HUES64 (cell line): ENCODE measurements around the gene RPS29.

ENCODE experiments used
- H3K27ac ChIP-seq: 2 replicates; pipeline ENCODE4 v1.7.0; 2013; ENCODE audit warnings: low read depth, low read length, inconsistent platforms
- H3K27me3 ChIP-seq: 2 replicates; pipeline ENCODE4 v1.6.1; 2013; ENCODE audit warnings: mild to moderate bottlenecking, low read length; ENCODE audit not compliant: insufficient read depth
- H3K36me3 ChIP-seq: 2 replicates; pipeline ENCODE4 v1.6.1; 2013; ENCODE audit warnings: mild to moderate bottlenecking, low read length; ENCODE audit not compliant: insufficient read depth
- H3K4me1 ChIP-seq: 2 replicates; pipeline ENCODE4 v1.6.1; 2013; ENCODE audit warnings: mild to moderate bottlenecking, low read length, moderate library complexity; ENCODE audit not compliant: insufficient read depth
- H3K4me3 ChIP-seq: 2 replicates; pipeline ENCODE4 v1.5.1; 2013; ENCODE audit warnings: mild to moderate bottlenecking, low read length, moderate library complexity
- H3K9ac ChIP-seq: 2 replicates; pipeline ENCODE4 v1.6.1; 2013; ENCODE audit warnings: mild to moderate bottlenecking, low read depth, low read length
- H3K9me3 ChIP-seq: 2 replicates; pipeline ENCODE4 v1.6.1; 2013; ENCODE audit warnings: low read depth, low read length; ENCODE audit not compliant: insufficient read depth
- WGBS: fragments of 150-250, 120-280 bp; methylation state at CpG from one replicate; pipeline ENCODE4 v1.1.7; 2013; ENCODE audit warnings: missing lambda C conversion rate; 5-methylcytosine and 5-hydroxymethylcytosine counted together

Gene RPS29

DNA sequence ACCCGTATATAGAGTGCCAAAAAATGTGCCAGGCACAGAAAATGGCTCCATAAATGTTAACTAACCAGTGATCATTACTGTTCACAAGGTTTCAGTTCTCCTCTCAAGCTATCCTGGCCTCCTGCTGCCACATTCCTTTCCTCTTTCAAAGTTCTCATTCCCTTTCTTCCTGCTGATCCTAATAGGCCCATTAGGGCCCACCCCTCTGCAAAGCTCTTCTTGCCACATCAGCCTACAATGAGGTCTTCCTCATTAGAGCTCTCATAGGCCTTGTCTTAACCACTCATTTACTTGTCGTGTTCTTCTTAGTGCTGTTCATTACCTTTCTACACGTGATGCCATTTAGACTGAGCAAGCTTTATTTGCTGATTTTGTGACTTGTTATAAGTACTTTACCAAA is 40.5 kb downstream of the RPS29 start:
- Histone ChIP-seq H3K9ac (no peak overlapping the region), H3K27me3 (no peaks in the 10 kb centered on the region), H3K4me3 (no peak overlapping the region), H3K36me3 (no peaks in the 10 kb centered on the region; the same call in 1 of the 2 replicates), H3K9me3 (peaks cover 12% of the 10 kb centered on the region), H3K27ac (no peak overlapping the region), H3K4me1 (peaks cover 21% of the 10 kb centered on the region)
- 96% methylated on average over 3 of the region's 3 CpGs for WGBS

DNA sequence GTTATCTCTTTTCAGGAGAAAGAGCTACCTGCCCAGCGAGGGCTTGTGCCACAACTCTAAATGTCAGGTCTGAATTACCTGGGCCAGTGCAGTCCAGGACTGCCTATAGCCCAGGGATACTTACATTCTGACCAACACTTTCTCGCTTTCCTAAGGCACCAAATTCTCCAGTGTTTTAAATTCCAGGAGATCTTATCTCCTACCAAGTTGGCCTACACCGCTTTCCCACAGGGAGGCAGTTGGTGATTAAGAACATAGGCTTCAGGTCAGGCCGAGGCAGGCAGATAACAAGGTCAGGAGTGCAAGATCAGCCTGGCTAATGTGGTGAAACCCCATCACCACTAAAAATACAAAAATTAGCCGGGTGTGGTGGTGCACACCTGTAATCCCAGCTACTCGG is 41.1 kb downstream of the RPS29 start:
- Histone ChIP-seq H3K27me3 (no peaks in the 10 kb centered on the region), H3K4me1 (peaks cover 15% of the 10 kb centered on the region), H3K4me3 (no peak overlapping the region), H3K27ac (no peak overlapping the region), H3K9ac (no peak overlapping the region), H3K36me3 (no peaks in the 10 kb centered on the region; the same call in 1 of the 2 replicates), H3K9me3 (peaks cover 16% of the 10 kb centered on the region)
- WGBS, result 91% methylated on average over 6 of the region's 6 CpGs

DNA sequence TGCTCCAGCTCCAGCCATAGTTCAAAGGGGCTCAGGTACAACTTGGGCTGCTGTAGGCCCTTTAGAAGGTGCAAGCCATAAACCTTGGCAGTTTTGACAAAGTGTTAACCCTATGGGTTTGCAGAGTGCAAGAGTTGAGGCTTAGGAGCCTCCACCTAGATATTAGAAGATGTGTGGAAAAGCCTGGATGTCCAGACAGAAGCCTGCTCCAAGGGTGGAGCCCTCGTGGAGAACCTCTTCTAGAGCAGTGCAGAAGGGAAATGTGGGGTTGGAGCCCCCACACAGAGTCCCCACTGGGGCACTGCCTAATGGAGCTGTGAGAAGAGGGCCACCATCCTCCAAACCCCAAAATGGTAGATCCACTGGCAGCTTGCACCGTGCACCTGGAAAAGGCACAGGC is 45.1 kb downstream of the RPS29 start:
- H3K4me3 ChIP-seq, result no peak overlapping the region
- H3K36me3 ChIP-seq, result no peaks in the 10 kb centered on the region; the same call in 1 of the 2 replicates
- peaks cover 16% of the 10 kb centered on the region for H3K9me3 ChIP-seq
- 93% methylated on average over 2 of the region's 2 CpGs for WGBS
- no peak overlapping the region for H3K9ac ChIP-seq
- no peaks in the 10 kb centered on the region for H3K27me3 ChIP-seq
- H3K27ac ChIP-seq, result no peak overlapping the region
- no peaks in the 10 kb centered on the region for H3K4me1 ChIP-seq

DNA sequence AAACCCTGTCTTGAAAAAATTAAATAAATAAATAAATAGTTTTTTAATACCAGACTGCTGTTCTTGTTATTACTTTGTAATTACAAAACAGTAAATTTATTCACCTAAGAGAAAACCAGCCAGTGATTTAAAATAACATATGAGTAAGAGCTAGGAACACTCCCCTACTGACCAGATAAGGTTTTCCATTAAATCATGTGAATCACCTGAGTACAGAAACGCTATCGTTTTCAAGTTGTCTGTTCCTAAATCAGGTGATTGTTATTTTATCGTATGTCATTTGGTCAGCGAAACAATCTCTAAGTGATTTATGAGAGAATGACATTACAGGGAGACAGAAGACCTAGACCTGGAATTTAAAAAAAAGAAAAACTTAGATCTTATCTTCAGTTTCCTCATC is 47.3 kb downstream of the RPS29 start:
- no peak overlapping the region for H3K27ac ChIP-seq
- H3K9me3 ChIP-seq, result peaks cover 16% of the 10 kb centered on the region
- no peak overlapping the region for H3K4me3 ChIP-seq
- no peaks in the 10 kb centered on the region for H3K4me1 ChIP-seq
- no peaks in the 10 kb centered on the region for H3K27me3 ChIP-seq
- no peak overlapping the region for H3K9ac ChIP-seq
- WGBS, result 95% methylated on average over 4 of the region's 4 CpGs
- H3K36me3 ChIP-seq, result no peaks in the 10 kb centered on the region; the same call in 1 of the 2 replicates
